Right atrium auricular region (tissue), 2 donors: ENCODE data around the gene GBX1. TPM values are rescaled to one million over a fixed set of nuclear protein-coding genes. Genes with fewer than 3 reads are reported as not detected.

Experiments
- DNase-seq: peaks from one replicate; pipeline ENCODE4 v3.0.0-alpha.2; 2019; ENCODE audit warnings: low spot score
- H3K27ac ChIP-seq, 2 donors: fragments of 200-600 bp; sonication (generic); 1 replicate in 1 of 2; 2 replicates in 1 of 2; pipeline ENCODE4 v1.5.1; 2016 to 2019
- H3K27me3 ChIP-seq, 2 donors: fragments of 200-600 bp; sonication (generic); one replicate each; pipeline versions ENCODE4 v1.5.1 to v1.6.0; 2017 to 2019
- H3K36me3 ChIP-seq: fragments of 200-600 bp; sonication (generic); one replicate; pipeline ENCODE4 v1.5.1; 2016
- H3K4me1 ChIP-seq, 2 donors: fragments of 200-600 bp; sonication (generic); one replicate each; pipeline versions ENCODE4 v1.5.1 to v1.6.0; 2017 to 2019
- H3K4me3 ChIP-seq, 2 donors: fragments of 200-600 bp; sonication (generic); 1 replicate in 1 of 2; 2 replicates in 1 of 2; pipeline ENCODE4 v1.5.1; 2017 to 2019; ENCODE audit warnings: mild to moderate bottlenecking in 1 of 2, moderate library complexity in 1 of 2
- H3K9me3 ChIP-seq, 2 donors: fragments of 200-600 bp; sonication (generic); one replicate each; pipeline ENCODE4 v1.5.1; 2019
- total RNA-seq, 2 donors: library from RNA; depleted of rRNA; stranded (reverse); fragments of >200 nt; gene quantifications; one replicate each; pipeline ENCODE4 v1.1.0, GENCODE V29; 2016
- TF ChIP-seq, protein P1 (sequence below), 2 donors: fragments of 200-600 bp; sonication (generic); IDR thresholded peaks; one replicate each; pipeline ENCODE4 v1.5.1; 2019; ENCODE audit warnings: antibody characterized with exemption in 2 of 2

GBX1 gene
- total RNA-seq, 2 donors from 2014 or later, result not detected

DNA sequence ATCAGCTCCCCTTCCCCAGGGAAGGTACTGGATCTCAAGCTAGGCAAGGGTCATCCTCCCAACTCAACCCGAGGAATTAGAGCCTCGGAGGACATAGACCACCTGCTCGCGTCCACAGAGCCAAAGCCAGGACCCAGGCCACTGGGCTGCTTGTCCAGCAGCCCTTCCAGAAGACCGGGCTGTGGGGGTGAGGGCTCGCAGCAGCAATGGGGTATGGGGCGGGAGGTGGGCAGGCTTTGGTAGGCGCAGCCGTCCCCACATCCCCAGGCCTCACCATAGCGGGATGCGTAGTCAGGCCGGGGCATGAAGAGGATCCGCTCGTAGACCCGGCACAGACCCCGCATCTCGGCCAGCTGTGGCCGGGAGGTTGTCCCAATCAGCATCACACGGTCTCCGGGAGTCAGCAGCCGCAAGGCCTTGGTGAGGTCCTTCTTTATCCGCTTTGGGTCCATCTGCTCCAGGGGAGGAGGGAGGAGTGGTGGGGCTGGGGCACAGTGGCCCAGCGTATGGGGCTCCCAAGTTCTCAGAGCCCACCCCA is 24.6 kb upstream of the GBX1 start:
- Histone ChIP-seq H3K27ac (no peak overlapping the region), H3K9me3 (no peaks in the 10 kb centered on the region), H3K36me3 (no peaks in the 10 kb centered on the region), H3K4me1 (peaks cover 0 to 3% of the 10 kb centered on the region in 2 donors), H3K4me3 (no peak overlapping the region), H3K27me3 (no peaks in the 10 kb centered on the region)
- TF ChIP-seq, protein P1, sequence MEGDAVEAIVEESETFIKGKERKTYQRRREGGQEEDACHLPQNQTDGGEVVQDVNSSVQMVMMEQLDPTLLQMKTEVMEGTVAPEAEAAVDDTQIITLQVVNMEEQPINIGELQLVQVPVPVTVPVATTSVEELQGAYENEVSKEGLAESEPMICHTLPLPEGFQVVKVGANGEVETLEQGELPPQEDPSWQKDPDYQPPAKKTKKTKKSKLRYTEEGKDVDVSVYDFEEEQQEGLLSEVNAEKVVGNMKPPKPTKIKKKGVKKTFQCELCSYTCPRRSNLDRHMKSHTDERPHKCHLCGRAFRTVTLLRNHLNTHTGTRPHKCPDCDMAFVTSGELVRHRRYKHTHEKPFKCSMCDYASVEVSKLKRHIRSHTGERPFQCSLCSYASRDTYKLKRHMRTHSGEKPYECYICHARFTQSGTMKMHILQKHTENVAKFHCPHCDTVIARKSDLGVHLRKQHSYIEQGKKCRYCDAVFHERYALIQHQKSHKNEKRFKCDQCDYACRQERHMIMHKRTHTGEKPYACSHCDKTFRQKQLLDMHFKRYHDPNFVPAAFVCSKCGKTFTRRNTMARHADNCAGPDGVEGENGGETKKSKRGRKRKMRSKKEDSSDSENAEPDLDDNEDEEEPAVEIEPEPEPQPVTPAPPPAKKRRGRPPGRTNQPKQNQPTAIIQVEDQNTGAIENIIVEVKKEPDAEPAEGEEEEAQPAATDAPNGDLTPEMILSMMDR (IDR thresholded peaks at IDR 0.05), result no peak
- DNase-seq, result no peak

DNA sequence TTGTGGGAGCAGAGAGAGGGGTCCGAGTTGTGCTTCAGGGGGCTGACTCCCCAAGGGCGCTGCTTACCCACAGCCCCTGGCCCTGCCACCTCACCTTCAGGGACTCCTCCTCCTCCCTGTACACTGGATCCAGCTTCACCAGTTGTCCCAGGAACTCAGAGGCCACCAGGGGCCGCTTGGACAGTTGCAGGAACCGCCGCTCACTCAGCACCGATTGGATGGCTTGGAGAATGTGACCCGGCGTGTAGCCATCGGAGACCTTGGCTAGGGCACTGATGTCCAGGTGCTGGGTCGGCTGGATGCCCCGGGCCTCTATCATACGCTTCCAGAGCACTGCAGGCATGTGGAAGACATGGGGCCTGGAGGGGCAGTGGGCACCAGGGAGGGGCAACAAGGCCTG is 24.1 kb upstream of the GBX1 start:
- Histone ChIP-seq H3K4me1 (peaks cover 0 to 3% of the 10 kb centered on the region in 2 donors), H3K36me3 (no peaks in the 10 kb centered on the region), H3K27me3 (no peaks in the 10 kb centered on the region), H3K4me3 (no peak overlapping the region), H3K9me3 (no peaks in the 10 kb centered on the region), H3K27ac (no peak overlapping the region)
- TF ChIP-seq, protein P1 (IDR thresholded peaks at IDR 0.05), result no peak
- no peak for DNase-seq

DNA sequence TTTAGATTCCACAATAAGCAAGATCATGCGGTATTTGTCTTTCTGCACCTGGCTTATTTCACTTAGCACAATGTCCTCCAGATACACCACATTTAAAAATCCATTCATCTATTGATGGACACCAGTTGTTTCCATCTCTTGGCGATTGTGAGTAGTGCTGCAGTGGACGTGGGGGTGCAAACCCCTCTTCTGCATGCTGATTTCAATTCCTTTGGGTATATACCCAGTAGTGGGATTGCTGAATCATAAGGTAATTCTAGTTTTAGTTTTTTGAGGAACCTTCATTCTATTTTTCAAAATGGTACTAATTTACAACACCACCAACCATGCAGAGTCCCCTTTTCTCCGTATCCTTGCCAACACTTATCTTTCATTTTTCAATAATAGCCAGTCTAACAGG is 21.5 kb upstream of the GBX1 start:
- Histone ChIP-seq H3K4me3 (no peak overlapping the region), H3K9me3 (no peaks in the 10 kb centered on the region), H3K4me1 (peaks cover 0 to 3% of the 10 kb centered on the region in 2 donors), H3K27ac (no peak overlapping the region), H3K36me3 (no peaks in the 10 kb centered on the region), H3K27me3 (no peaks in the 10 kb centered on the region)
- TF ChIP-seq, protein P1 (IDR thresholded peaks at IDR 0.05), result no peak
- DNase-seq, result no peak

DNA sequence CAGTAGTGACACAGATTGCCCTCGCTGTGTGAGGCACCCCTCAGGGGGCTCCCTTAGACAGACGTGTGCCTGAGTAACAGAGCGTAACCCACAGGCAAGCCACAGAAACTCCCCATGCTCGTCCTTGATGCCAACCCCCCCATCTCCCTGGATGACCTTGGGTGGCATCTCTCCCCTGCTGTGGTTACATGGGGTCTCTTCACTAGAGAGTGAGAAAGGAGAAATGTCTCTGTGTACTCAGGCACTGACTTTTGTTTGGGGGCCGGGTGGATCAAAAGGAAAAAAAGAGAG is 20.7 kb upstream of the GBX1 start:
- TF ChIP-seq, protein P1 (IDR thresholded peaks at IDR 0.05), result no peak
- DNase-seq, result no peak
- Histone ChIP-seq H3K9me3 (no peaks in the 10 kb centered on the region), H3K4me3 (no peak overlapping the region), H3K4me1 (peaks cover 0 to 3% of the 10 kb centered on the region in 2 donors), H3K27me3 (no peaks in the 10 kb centered on the region), H3K27ac (peak overlapping the region; percentile 81 to 90), H3K36me3 (no peaks in the 10 kb centered on the region)

DNA sequence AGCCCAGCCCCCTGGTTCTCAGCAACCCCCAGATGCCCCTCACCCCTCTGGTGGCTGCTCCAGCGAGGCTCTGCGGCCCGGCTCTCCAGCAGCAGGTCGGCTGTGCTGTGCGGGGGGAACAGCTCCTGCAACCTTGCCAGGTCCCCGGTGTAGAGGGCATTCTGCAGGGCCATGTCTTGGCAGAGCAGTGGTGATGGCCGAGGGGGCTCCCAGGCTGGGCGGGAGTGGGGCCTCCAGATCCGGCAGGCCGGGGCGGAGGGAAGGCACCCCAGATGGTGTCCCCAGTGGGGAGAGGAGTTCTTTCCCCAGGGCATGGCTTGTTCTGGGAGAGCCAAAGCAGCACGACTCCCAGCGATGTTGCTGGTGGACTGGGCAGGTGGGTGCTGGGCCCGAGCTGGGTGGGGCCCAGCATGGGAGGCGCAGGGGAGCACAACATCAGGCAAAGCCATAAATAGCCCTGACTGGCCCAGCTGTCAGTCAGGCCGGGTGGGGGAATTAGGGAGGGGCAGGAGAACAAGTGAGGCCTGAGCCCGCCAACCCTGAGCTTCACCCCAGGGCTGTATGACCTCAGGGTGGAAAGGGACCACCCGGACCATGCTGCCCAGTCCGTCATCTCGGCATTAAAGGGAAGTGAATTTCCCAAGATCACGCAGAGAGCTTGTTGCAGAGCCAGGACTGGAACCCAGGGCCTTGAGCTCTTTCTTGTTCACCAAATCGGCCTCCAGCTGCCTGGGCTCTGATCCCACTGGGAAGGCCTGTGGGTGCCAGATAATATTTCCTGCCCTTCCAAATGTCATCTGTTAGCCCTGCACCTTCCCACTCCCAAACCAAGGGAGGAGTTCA is 20.1 kb upstream of the GBX1 start:
- no peak for DNase-seq
- H3K36me3 ChIP-seq, result no peaks in the 10 kb centered on the region
- TF ChIP-seq, protein P1 (IDR thresholded peaks at IDR 0.05), result no peak
- peak overlapping the region; percentile 81 to 90 for H3K27ac ChIP-seq
- H3K9me3 ChIP-seq, result no peaks in the 10 kb centered on the region
- peaks cover 0 to 3% of the 10 kb centered on the region in 2 donors for H3K4me1 ChIP-seq
- no peaks in the 10 kb centered on the region for H3K27me3 ChIP-seq
- peak overlapping the region; percentile 23 to 31 for H3K4me3 ChIP-seq
